Measurements from ENCODE around the gene BORCS8.
A peak's percentile ranks its signal among the peaks of the same experiment; 100 is the strongest.

The BORCS8 gene

DNA sequence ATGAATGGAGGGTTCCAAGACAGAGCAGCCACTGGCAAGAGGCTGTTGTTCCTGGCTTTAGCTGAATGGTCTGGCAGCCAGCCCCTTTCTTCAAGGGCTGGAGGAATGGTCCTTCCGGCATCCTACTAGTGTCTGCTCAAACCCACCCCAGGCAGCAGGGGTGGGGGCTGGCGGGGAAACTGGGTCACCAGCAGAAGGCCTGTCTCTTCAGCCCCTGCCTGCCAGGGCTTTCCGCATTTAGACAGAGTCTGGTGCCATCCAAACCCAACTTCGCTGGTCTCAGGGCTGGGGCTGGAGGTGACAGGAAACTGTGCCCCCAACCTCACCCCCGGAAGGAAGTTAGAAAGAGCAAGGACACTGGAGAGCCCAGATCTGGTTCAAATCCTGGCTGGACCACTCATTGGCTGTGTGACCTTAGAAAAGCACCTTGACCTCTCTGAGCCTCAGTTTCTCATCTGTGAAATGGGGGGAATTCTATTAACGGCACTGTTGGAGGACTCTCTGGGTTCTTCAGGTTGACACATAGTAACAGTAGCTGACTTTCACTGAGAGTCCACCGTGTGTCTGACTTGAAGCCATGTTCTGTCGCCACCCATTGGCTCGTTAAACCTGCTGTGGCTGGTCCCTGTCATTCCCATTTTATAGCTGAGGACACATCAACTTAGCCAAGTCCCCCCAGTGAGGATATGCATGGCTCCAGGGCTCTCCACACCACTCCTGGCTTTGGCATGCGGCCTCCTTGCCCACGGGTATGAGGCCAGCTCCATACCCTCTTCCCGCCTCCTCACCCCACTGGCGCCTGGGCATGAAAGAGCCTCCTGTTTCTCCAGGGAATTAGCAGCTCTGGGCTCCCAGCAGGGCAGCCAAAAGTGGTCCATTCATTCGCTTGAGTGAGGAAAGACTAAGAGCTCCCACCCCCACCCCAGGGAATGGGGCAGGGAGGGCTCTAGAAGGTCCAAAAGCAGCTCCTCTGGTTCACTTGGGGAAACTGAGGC, 13.8 kb upstream of the BORCS8 start:
- no peak overlapping the region for H3K27ac ChIP-seq
- TF ChIP-seq, protein P1, sequence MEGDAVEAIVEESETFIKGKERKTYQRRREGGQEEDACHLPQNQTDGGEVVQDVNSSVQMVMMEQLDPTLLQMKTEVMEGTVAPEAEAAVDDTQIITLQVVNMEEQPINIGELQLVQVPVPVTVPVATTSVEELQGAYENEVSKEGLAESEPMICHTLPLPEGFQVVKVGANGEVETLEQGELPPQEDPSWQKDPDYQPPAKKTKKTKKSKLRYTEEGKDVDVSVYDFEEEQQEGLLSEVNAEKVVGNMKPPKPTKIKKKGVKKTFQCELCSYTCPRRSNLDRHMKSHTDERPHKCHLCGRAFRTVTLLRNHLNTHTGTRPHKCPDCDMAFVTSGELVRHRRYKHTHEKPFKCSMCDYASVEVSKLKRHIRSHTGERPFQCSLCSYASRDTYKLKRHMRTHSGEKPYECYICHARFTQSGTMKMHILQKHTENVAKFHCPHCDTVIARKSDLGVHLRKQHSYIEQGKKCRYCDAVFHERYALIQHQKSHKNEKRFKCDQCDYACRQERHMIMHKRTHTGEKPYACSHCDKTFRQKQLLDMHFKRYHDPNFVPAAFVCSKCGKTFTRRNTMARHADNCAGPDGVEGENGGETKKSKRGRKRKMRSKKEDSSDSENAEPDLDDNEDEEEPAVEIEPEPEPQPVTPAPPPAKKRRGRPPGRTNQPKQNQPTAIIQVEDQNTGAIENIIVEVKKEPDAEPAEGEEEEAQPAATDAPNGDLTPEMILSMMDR (conservative IDR thresholded peaks at IDR 0.05): no peak

DNA sequence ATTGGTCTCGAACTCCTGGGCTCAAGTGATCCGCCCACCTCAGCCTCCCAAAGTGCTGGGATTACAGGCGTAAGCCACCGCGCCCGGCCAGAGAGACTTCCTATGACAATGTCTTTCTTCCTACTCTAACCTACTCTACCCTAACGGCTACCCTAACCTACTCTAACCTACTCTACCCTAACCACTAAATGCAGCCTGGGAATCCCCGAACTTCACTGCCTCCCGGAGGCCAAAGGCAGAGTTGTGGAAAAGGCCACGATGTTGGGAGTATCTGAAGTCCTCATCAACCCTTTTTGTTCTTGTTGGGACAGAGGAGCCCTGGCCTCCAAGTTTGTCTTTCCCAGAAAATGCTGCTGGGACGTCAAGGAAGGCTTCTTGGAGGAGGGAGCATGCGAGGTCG, 12.2 kb upstream of the BORCS8 start:
- H3K27ac ChIP-seq: no peak overlapping the region
- TF ChIP-seq, protein P1 (conservative IDR thresholded peaks at IDR 0.05): no peak

DNA sequence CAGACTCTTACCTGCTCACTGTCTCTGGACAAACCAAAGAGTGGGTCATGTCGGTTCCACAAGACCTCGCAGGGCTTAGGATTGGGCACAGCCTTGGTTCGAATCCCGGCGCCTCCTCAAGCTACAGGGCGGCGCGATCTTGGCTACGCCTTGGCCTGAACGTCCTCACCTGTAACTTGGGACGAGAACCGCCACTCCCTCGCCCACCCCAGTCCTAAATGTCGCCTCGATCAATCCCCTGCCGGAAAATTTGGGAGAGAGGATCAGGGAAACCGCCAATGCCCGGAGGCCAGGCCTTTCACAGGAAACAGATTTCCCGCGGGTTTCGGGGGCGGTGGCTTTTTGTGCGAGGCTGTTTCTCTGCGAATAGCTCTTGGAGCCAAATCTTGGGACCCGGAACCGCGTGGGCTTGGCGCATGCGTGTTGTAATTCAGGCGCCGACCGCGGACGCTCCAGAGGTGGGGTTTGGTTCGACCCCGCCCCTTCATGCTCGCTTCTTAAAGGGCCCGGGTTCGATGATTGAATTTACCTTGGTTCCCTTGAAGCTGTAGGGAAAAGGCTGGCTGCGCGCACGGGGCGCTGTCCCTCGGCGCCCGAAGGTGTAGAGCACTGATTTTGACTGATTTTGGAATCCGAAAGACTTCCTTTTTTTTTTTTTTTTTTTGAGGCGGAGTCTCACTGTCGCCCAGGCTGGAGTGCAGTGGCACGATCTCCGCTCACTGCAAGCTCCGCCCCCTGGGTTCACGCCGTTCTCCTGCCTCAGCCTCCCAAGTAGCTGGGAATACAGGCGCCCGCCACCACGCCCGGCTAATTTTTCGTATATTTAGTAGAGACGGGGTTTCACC, 11.3 kb upstream of the BORCS8 start, which contains the start of gene NR2C2AP:
NR2C2AP (minus strand) TSS at position 403 of the 845 bp plus-strand sequence; CDS start at position 49, 354 bp downstream.
- peak within 1 kb of the TSS; percentile 60; the same call in 1 of the 2 replicates for H3K27ac ChIP-seq
- TF ChIP-seq, protein P1 (conservative IDR thresholded peaks at IDR 0.05): no peak

DNA sequence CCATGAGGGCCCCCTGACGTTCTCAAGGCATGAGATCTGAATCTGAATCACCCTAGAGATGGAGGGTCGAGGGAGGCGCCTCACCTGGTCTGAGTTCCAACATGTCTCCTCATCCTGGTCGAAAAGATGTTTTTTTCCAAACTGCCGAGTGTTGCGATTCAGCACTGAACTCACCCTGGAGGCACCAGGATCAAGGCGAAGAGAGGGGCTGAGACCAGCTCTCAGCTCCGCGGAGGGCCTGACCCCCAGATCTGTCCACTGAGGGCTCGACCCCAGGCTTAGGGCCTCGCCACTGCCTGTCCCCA, 10.7 kb upstream of the BORCS8 start:
- H3K27ac ChIP-seq: peak overlapping the region; percentile 60; the same call in 1 of the 2 replicates
- TF ChIP-seq, protein P1 (conservative IDR thresholded peaks at IDR 0.05): no peak

DNA sequence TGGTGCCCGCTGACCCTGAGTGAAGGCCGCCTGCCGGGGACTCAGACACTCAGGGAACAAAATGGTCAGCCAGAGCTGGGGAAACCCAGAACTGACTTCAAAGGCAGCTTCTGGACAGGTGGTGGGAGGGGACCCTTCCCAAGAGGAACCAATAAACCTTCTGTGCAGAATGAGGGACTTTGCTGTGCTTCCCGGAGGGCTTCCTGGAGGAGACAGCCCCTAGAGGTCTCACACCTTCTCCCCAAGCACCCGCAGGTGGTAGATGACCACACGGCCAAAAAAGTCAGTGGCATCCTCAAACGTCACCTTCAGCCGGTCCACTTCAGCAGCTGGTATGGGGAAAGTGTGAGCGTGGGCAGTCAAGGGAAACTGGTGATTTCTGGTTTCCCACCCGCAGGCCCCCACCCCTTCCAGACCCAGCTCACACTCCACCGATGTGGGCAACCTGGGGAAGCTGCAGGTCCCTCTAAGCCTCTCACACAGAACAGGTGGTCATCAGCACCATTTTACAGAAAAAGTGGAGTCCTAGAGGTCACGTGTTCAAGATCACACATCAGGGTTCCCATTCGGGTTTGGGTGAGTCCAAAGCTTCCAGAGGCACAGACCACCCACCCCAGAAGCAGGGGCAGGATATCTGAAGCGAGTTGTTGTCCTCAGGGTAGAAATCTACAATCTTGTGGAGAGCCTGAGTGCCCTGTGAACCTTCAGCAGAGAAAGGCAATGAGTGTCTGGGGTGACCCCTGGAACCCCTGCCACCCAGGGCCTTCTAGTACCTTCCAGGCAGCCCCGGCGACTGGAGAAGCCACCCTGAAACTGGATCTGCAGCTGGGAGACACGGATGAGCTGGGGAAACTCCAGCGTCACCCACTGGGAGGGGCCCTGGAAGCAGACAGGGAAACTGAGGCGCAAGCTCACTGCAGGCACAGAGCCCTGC, 10.0 kb upstream of the BORCS8 start:
- TF ChIP-seq, protein P1 (conservative IDR thresholded peaks at IDR 0.05): no peak
- H3K27ac ChIP-seq: no peak overlapping the region; the same call in 1 of the 2 replicates

DNA sequence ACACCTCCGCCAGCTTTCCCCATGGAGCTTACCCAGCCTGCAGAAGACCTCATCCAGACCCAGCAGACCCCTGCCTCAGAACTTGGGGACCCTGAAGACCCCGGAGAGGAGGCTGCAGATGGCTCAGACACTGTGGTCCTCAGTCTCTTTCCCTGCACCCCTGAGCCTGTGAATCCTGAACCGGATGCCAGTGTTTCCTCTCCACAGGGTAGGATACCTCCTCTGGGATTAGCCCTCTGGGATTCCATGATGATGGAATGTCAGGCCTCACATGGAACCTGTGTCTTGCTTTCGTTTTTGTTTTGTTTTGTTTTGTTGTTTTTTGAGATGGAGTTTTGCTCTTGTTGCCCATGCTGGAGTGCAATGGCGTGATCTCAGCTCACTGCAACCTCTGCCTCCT, 2.0 kb upstream of the BORCS8 start:
- TF ChIP-seq, protein P1 (conservative IDR thresholded peaks at IDR 0.05): no peak
- no peak overlapping the region for H3K27ac ChIP-seq

Data from VCaP (cell line).